ENCODE data around the gene CMSS1. TPM values are rescaled to one million over a fixed set of nuclear protein-coding genes. Genes with fewer than 3 reads are reported as not detected.

Gene CMSS1
- total RNA-seq, 2 donors from 2014 or later = 35.8 to 74.3 TPM

- peaks cover 11% of the 10 kb centered on the region in 2 donors for H3K36me3 Mint-ChIP-seq
- peak in 1 of 2 donors; percentile 48 for ATAC-seq
- no peaks in the 10 kb centered on the region for H3K9me3 Mint-ChIP-seq
These were observed 287.8 kb downstream of the CMSS1 start for GRCh38 chr3:100105501-100105900.

GRCh38 chr3:100106094-100106493 is 288.4 kb downstream of the CMSS1 start:
- no peaks in the 10 kb centered on the region for H3K9me3 Mint-ChIP-seq
- ATAC-seq = no peak
- peaks cover 8% of the 10 kb centered on the region in 2 donors for H3K36me3 Mint-ChIP-seq

More at GRCh38 chr3:100105501-100105900, 287.8 kb downstream of the CMSS1 start:
- DNase-seq (ENCODE audit: low spot score in 2 of 2) = no peak
- peak overlapping the region; percentile 29 to 95 for H3K27ac Mint-ChIP-seq

DNA sequence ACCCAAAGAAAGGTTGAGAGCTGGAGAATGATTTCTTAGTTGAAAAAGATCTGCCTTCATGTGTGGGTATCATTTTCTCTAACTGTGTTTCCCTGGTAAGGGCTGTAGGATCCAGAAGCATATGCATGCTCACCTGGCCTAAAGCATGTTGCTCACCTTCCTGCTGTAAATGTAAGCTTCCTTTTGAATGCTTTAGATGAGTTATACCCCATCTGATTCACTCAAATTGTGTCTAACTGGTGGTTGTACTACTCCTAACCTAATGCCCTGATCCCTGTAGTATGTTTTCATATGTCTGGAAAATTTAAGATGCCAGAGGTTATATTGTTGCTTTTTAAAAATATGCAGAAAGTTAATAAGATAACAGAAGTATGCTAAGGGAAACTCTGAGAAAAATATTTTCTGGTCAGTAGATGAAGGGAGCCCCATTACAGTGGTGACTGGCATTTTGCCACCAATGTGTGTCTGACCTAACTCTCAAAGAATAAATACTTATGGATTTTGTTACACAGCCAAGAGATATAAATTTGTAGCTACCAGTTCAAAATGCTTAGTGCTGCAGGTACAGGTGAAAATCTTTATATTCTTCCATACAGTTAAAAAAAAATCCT is 289.0 kb downstream of the CMSS1 start:
- H3K36me3 Mint-ChIP-seq = peaks cover 4 to 7% of the 10 kb centered on the region in 2 donors
- peak overlapping the region; percentile 29 to 95 for H3K27ac Mint-ChIP-seq
- DNase-seq (ENCODE audit: low spot score in 2 of 2) (no peak), ATAC-seq (peak in 1 of 2 donors; percentile 34)
- H3K9me3 Mint-ChIP-seq = no peaks in the 10 kb centered on the region

More at GRCh38 chr3:100106094-100106493, 288.4 kb downstream of the CMSS1 start:
- H3K27ac Mint-ChIP-seq = peak overlapping the region; percentile 29 to 95
- DNase-seq (ENCODE audit: low spot score in 2 of 2) = no peak

GRCh38 chr3:100107221-100107814 is 289.7 kb downstream of the CMSS1 start:
- peaks cover 4 to 7% of the 10 kb centered on the region in 2 donors for H3K36me3 Mint-ChIP-seq
- DNase-seq (ENCODE audit: low spot score in 2 of 2) (no peak), ATAC-seq (no peak)
- no peaks in the 10 kb centered on the region for H3K9me3 Mint-ChIP-seq
- no peak overlapping the region for H3K27ac Mint-ChIP-seq

DNA sequence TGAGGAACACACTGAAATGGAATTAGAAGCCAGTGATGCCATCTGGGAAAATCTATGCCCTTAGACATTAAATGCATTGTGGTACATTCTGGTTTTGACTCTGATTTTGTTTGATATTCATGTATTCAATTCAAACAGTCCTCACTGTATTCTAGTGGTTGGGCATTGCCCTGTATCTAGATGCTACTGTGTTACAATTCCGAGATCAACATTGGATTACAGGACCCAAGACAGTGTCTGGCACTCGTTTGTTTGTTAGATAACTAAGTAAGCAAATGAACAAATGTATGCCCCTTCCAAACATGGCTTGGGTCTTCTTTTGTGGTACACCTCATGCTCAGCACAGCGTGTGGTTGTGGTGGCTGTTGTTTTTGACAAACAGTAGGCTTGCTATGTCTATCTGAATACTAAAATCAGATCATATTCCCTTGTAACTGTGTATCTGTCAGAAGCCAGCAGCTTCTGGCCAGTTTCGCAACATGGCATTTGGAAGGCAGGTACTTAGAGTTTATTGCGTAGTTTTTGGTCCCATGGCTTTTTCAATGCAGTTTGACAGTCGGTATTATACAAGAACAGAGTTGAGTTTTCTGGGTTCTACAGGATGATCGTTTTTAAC is 290.9 kb downstream of the CMSS1 start:
- Mint-ChIP-seq H3K27ac (no peak overlapping the region), H3K36me3 (peaks cover 0 to 4% of the 10 kb centered on the region in 2 donors), H3K9me3 (no peaks in the 10 kb centered on the region)
- no peak for DNase-seq (ENCODE audit: low spot score in 2 of 2)
- no peak for ATAC-seq

GRCh38 chr3:100110162-100110561 is 292.5 kb downstream of the CMSS1 start:
- ATAC-seq = no peak
- Mint-ChIP-seq H3K36me3 (peaks cover 0 to 4% of the 10 kb centered on the region in 2 donors), H3K9me3 (no peaks in the 10 kb centered on the region), H3K27ac (peak overlapping the region in 1 of 2 donors; percentile 58)
- DNase-seq (ENCODE audit: low spot score in 2 of 2) = no peak

DNA sequence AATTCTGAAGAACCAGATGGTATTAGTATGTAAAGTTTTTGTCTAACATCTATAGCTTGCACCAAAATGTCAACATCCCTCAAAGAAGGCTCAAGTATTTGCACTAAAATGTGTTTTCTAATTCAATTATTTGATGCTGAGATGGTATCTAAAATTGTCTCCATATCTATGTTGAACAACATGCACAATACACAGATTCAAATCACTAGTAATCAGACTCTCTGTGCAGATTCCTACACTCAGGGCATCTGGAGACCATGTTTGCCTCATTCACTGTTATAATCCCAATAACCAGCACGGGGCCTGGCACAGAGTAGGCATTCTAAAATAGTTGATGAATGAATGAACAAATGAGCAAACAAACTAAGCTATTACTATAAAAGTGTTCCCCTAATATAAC is 294.1 kb downstream of the CMSS1 start:
- no peak overlapping the region for H3K27ac Mint-ChIP-seq
- peaks cover 0 to 4% of the 10 kb centered on the region in 2 donors for H3K36me3 Mint-ChIP-seq
- no peaks in the 10 kb centered on the region for H3K9me3 Mint-ChIP-seq
- ATAC-seq (no peak), DNase-seq (ENCODE audit: low spot score in 2 of 2) (no peak)

- H3K9me3 Mint-ChIP-seq = no peaks in the 10 kb centered on the region
- no peak for ATAC-seq
- no peaks in the 10 kb centered on the region for H3K36me3 Mint-ChIP-seq
- no peak for DNase-seq (ENCODE audit: low spot score in 2 of 2)
- H3K27ac Mint-ChIP-seq = peak overlapping the region in 1 of 2 donors; percentile 38
These were observed 296.2 kb downstream of the CMSS1 start for GRCh38 chr3:100113723-100114412.

GRCh38 chr3:100114413-100115030 is 296.9 kb downstream of the CMSS1 start, which contains the start of gene FILIP1L:
Gene FILIP1L, minus strand, starts transcription at chr3:100114501.
- DNase-seq (ENCODE audit: low spot score in 2 of 2) = no peak
- ATAC-seq = no peak
- Mint-ChIP-seq H3K9me3 (no peaks in the 10 kb centered on the region), H3K27ac (peak within 1 kb of the TSS in 1 of 2 donors; percentile 38), H3K36me3 (no peaks in the 10 kb centered on the region)

DNA sequence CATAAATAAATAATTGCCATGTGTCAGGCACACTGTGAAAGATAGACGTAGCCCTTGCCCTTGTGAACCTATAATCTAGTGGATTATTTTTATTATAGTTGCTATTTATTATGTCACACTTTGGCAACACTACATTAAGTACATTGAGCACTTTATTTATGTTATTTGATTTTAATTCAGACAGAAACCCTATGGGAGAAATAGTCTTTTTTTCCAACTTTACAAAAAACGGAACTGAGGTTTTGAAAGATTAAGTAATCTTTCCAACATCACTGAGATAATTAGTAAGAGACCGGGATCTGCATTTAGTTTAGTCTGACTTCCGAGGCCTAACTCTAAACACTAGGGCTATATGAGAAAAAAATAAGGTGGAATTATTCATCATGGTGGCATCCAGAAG is 299.4 kb downstream of the CMSS1 start:
- H3K36me3 Mint-ChIP-seq = no peaks in the 10 kb centered on the region
- ATAC-seq (no peak), DNase-seq (ENCODE audit: low spot score in 2 of 2) (no peak)
- no peaks in the 10 kb centered on the region for H3K9me3 Mint-ChIP-seq
- H3K27ac Mint-ChIP-seq = no peak overlapping the region

DNA sequence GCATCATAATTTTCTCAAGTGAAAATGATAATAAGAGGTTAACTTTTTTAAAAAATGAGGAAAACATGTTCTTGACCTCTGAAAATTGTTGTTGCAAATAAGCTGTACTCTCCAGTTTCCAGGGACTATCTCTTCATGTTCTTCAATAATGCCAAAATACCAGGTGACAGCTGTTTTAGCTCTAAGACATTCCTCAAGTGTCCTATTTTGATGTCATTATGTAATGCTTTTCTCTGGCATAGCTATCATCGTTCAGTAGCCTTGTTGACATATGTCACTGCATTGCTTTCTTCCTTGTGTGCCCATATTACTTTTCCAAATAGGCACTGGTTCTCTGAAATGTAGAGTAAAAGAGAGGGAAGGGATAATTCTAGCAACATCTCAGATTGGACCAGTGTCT is 302.4 kb downstream of the CMSS1 start:
- ATAC-seq (no peak), DNase-seq (ENCODE audit: low spot score in 2 of 2) (no peak)
- Mint-ChIP-seq H3K27ac (no peak overlapping the region), H3K36me3 (no peaks in the 10 kb centered on the region), H3K9me3 (no peaks in the 10 kb centered on the region)

DNA sequence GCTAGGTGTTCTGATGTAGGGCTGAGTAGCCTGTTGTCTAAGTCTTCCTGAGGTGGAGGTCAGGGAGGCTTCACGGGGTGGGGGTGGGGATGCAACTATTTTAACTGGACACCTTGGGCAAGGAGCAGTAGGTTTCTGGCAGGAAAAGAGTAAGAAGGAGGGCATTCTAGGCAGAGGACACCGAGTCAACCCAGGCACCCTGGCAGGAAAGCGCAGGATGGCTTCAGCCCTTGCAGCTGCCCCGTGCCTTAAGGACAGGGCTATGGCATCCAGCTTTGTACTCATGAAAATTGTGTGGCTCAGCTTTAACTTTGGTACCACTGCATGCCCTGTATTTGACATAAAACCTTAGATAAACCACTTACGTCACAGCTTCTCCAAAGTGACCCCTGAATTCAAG is 303.0 kb downstream of the CMSS1 start:
- Mint-ChIP-seq H3K9me3 (no peaks in the 10 kb centered on the region), H3K27ac (no peak overlapping the region), H3K36me3 (no peaks in the 10 kb centered on the region)
- no peak for DNase-seq (ENCODE audit: low spot score in 2 of 2)
- ATAC-seq = no peak

- no peak for ATAC-seq
These were observed 304.7 kb downstream of the CMSS1 start for GRCh38 chr3:100122321-100122720.

GRCh38 chr3:100123112-100123511 is 305.4 kb downstream of the CMSS1 start:
- no peak for DNase-seq (ENCODE audit: low spot score in 2 of 2)
- Mint-ChIP-seq H3K27ac (no peak overlapping the region), H3K9me3 (no peaks in the 10 kb centered on the region), H3K36me3 (no peaks in the 10 kb centered on the region)
- ATAC-seq = no peak

More at GRCh38 chr3:100122321-100122720, 304.7 kb downstream of the CMSS1 start:
- DNase-seq (ENCODE audit: low spot score in 2 of 2) = no peak
- Mint-ChIP-seq H3K27ac (no peak overlapping the region), H3K36me3 (no peaks in the 10 kb centered on the region), H3K9me3 (no peaks in the 10 kb centered on the region)

DNA sequence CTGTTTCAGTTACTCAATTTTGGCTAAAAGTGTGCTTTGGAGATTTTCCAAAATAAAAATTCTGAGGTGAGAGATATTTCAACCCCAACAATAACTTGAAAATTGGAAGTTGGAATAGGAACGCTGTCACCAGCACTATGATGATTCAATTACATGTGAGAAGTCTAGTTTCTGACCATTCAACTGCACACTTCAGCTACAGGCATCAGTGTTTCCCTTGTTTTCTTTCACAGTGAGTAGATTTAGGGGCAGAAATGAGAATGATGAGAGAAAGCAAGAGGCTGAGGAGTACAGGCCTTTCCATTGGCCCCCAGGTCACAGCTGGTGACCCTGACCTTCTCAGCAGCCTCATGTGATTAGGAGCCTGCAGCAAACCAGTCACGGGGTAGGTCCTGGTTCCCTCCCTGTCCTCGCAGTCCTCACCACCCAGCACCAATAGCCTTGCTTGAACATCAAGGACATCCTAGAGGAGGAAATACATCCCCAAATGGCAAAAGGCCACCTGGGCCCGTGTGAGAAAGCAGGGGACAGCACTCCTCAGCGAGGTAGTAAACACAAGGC is 306.6 kb downstream of the CMSS1 start:
- DNase-seq (ENCODE audit: low spot score in 2 of 2) (no peak), ATAC-seq (peak; percentile 44 to 79)
- no peaks in the 10 kb centered on the region for H3K9me3 Mint-ChIP-seq
- no peak overlapping the region for H3K27ac Mint-ChIP-seq
- H3K36me3 Mint-ChIP-seq = no peaks in the 10 kb centered on the region

DNA sequence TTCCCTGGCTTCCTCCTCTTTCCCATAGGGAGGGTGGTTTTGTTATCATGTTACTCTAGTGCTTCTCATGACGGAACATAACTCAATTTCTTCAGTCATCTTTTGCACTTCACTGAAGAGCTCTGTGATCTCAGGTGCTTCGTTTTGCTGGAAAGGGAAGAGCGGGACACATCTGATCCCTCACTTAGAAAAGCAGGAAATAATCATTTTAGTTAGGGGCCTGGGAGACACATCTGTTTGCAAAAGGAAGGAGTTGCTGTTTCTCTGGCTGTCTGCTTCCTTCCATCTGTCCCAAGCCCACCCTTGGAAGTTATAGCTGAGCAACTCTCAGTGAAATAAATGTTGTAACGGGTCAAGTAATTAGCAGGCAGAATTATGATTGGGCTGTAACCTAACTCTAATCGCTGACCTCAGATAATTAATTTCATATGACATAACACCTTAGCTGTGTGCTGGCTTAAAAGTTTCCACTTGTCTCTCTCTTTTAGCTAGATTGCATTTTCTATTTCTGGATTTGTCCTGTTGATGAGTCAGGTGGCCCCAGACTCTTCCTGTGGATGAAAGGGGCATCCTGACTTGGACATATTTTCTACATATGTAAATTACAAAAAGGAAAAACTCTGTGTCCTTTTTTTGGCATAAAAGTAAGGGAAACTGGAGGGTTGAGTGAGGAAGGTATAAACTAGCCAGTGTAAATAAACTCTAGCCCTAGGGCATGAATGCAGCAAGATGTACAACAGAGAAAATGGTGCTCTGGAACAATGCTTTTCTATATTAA is 307.7 kb downstream of the CMSS1 start:
- no peaks in the 10 kb centered on the region for H3K9me3 Mint-ChIP-seq
- H3K36me3 Mint-ChIP-seq = no peaks in the 10 kb centered on the region
- ATAC-seq (no peak), DNase-seq (ENCODE audit: low spot score in 2 of 2) (no peak)
- H3K27ac Mint-ChIP-seq = no peak overlapping the region

Measured in activated naive CD4-positive, alpha-beta T cell treated with anti-CD3 and anti-CD28 coated beads, Interleukin-2, amount 50 U/mL, for 72 hours (primary cell).